Endothelial cell (in vitro differentiated cells): Measurements from ENCODE around the gene PDZRN4. TPM values are rescaled to one million over a fixed set of nuclear protein-coding genes. Genes with fewer than 3 reads are reported as not detected.
"Not testable (repeated sequence)": the region's sequence is repeated elsewhere in the genome, so short reads cannot be mapped to it uniquely, and the experiment has no call there.

Experiments
- DNase-seq: peaks from one replicate; pipeline ENCODE4 v3.0.0; 2021; ENCODE audit warnings: low spot score
- H3K27ac Mint-ChIP-seq: one replicate; pipeline ENCODE4 v1.8.0; 2021; ENCODE audit warnings: mixed read lengths, inconsistent platforms; ENCODE audit not compliant: unreplicated experiment
- H3K27me3 Mint-ChIP-seq: one replicate; pipeline ENCODE4 v1.8.0; 2021; ENCODE audit warnings: mild to moderate bottlenecking, moderate library complexity, mixed read lengths, inconsistent platforms; ENCODE audit not compliant: unreplicated experiment
- H3K36me3 Mint-ChIP-seq: one replicate; pipeline ENCODE4 v1.8.0; 2021; ENCODE audit warnings: mild to moderate bottlenecking, low read depth, mixed read lengths, inconsistent platforms; ENCODE audit not compliant: unreplicated experiment
- H3K4me1 Mint-ChIP-seq: one replicate; pipeline ENCODE4 v1.8.0; 2021; ENCODE audit warnings: mild to moderate bottlenecking, mixed read lengths, inconsistent platforms; ENCODE audit not compliant: unreplicated experiment
- H3K4me3 Mint-ChIP-seq: one replicate; pipeline ENCODE4 v1.8.0; 2021; ENCODE audit warnings: mild to moderate bottlenecking, mixed read lengths, inconsistent platforms; ENCODE audit not compliant: unreplicated experiment
- H3K9me3 Mint-ChIP-seq: one replicate; pipeline ENCODE4 v1.8.0; 2021; ENCODE audit warnings: mixed read lengths, inconsistent platforms; ENCODE audit not compliant: unreplicated experiment
- total RNA-seq: library from RNA; stranded (reverse); fragmentation: NEBNext Ultra II Directional; extraction: Animal tissue kit (Norgen Biotek cat#: 25700); gene quantifications from one replicate; pipeline ENCODE4 v1.2.1, GENCODE V29; 2021; ENCODE audit not compliant: unreplicated experiment
- TF ChIP-seq, protein P1 (sequence below): fragments of 200-600 bp; sonication (generic); IDR thresholded peaks from one replicate; pipeline ENCODE4 v1.5.0; 2021; ENCODE audit warnings: antibody characterized with exemption; ENCODE audit not compliant: unreplicated experiment

PDZRN4 gene
- total RNA-seq, 1 donor from 2014 or later, result not detected

DNA sequence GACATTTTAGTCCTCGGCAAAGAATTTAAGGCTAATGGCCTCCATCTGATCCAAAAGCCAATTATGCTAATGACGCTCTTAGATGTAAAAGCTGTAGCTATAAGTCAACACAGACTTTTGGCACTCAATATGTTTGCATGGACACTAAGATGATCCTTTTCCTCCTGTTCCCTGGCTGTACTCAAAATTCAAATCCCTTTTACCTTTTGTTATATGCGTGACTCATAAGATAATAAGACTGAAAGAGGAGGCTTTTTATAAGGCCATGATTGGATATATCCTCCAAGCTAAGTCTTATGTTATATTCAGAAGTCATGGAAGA is 89.8 kb downstream of the PDZRN4 start:
- Mint-ChIP-seq H3K27me3 (peaks cover 2% of the 10 kb centered on the region), H3K36me3 (no peaks in the 10 kb centered on the region), H3K4me1 (no peaks in the 10 kb centered on the region), H3K9me3 (no peaks in the 10 kb centered on the region), H3K27ac (no peak overlapping the region), H3K4me3 (no peak overlapping the region)
- TF ChIP-seq, protein P1, sequence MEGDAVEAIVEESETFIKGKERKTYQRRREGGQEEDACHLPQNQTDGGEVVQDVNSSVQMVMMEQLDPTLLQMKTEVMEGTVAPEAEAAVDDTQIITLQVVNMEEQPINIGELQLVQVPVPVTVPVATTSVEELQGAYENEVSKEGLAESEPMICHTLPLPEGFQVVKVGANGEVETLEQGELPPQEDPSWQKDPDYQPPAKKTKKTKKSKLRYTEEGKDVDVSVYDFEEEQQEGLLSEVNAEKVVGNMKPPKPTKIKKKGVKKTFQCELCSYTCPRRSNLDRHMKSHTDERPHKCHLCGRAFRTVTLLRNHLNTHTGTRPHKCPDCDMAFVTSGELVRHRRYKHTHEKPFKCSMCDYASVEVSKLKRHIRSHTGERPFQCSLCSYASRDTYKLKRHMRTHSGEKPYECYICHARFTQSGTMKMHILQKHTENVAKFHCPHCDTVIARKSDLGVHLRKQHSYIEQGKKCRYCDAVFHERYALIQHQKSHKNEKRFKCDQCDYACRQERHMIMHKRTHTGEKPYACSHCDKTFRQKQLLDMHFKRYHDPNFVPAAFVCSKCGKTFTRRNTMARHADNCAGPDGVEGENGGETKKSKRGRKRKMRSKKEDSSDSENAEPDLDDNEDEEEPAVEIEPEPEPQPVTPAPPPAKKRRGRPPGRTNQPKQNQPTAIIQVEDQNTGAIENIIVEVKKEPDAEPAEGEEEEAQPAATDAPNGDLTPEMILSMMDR, result no peak
- no peak for DNase-seq

DNA sequence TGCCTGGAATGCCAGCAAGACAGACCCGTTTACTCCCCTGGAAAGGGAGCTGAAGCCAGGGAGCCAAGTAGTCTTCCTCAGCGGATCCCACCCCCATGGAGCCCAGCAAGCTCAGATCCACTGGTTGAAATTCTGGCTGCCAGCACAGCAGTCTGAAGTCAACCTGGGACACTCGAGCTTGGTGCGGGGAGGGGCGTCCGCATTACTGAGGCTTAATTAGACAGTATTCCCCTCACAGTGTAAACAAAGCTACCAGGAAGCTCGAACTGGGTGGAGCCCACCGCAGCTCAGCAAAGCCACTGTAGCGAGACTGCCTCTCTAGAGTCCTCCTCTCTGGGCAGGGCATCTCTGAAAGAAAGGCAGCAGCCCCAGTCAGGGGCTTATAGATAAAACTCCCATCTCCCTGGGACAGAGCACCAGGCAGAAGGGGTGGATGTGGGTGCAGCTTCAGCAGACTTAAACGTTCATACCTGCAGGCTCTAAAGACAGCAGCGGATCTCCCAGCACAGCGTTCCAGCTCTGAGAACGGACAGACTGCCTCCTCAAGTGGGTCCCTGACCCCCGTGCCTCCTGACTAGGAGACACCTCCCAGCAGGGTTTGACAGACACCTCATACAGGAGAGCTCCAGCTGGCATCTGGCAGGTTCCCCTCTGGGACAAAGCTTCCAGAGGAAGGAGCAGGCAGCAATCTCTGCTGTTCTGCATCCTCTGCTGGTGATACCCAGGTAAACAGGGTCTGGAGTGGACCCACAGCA is 92.4 kb downstream of the PDZRN4 start:
- not testable (repeated sequence) for H3K9me3 Mint-ChIP-seq, H3K4me1 Mint-ChIP-seq, H3K36me3 Mint-ChIP-seq, DNase-seq, H3K27me3 Mint-ChIP-seq, H3K4me3 Mint-ChIP-seq, H3K27ac Mint-ChIP-seq

DNA sequence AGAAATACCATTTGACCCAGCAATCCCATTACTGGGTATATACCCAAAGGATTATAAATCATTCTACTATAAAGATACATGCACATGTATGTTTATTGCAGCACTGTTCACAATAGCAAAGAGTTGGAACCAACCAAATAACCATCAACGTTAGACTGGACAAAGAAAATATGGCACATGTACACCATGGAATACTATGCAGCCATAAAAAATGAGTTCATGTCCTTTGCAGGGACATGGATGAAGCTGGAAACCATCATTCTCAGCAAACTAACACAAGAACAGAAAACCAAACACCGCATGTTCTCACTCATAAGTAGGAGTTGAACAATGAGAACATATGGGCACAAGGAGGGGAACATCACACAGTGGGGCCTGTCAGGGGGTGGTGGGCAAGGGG is 97.3 kb downstream of the PDZRN4 start:
- H3K36me3 Mint-ChIP-seq, H3K27ac Mint-ChIP-seq, H3K4me3 Mint-ChIP-seq, H3K4me1 Mint-ChIP-seq, H3K9me3 Mint-ChIP-seq, H3K27me3 Mint-ChIP-seq, DNase-seq: not testable (repeated sequence)

DNA sequence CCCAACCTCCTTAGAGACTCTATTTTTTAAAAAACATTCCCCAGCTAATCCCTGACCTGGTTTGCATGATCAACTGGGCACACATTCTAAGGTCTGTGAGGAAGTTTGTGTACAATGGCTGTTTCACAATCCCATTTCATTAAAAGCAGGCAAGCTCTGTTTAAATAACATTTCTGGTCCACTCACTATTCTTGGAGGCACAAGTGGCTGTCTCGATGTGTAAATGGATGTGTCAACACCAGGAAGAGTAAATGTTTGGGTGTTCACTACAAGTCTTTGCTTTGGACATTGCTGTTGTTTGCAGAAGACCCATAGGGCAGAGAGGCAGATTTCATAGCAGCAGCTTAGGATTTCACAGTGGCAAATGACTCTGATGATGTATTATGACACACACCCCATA is 98.3 kb downstream of the PDZRN4 start:
- Mint-ChIP-seq H3K27ac (no peak overlapping the region), H3K27me3 (no peaks in the 10 kb centered on the region), H3K4me1 (no peaks in the 10 kb centered on the region), H3K9me3 (no peaks in the 10 kb centered on the region), H3K36me3 (no peaks in the 10 kb centered on the region), H3K4me3 (no peak overlapping the region)
- DNase-seq, result no peak
- TF ChIP-seq, protein P1, result no peak

DNA sequence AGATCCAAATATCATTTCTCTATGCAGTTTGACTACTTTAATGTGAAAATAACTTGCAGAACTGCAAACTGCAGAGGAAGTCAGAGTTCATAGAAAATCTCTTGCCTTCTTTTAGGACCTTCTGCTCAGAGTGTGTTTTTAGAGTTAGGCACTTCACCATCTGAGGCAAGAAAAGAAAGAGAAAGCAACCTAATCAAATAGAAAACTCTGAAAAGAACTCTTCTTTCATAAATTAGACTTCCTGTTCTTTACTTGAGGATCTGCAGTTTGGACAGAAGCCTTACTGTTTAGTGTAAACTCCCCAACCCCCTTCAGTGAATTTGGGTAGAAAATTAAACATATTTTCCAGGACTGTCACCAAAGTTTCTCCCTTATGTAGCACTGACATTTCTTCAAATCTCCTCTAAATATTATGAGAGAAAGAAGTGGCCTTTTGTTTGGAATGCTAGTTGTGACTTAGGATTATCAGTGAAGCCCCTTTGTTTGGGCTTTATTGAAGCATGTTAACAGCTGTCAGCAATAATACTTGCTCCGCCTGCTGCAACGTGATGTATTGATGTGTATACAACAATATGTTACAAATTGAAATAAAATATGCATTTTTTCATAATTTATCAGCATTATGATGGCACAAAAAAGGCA is 99.5 kb downstream of the PDZRN4 start:
- H3K4me3 Mint-ChIP-seq, result no peak overlapping the region
- H3K27ac Mint-ChIP-seq, result no peak overlapping the region

More for the DNA sequence above, 99.5 kb downstream of the PDZRN4 start:
- Mint-ChIP-seq H3K9me3 (no peaks in the 10 kb centered on the region), H3K36me3 (no peaks in the 10 kb centered on the region), H3K27me3 (no peaks in the 10 kb centered on the region), H3K4me1 (no peaks in the 10 kb centered on the region)
- DNase-seq, result no peak
- TF ChIP-seq, protein P1, result no peak
